Esophagus (tissue), 2 donors: ENCODE data around the gene ATG2B. TPM values are rescaled to one million over a fixed set of nuclear protein-coding genes. Genes with fewer than 3 reads are reported as not detected.

ENCODE experiments used
- H3K27ac ChIP-seq, 2 donors: one replicate each; pipeline ENCODE4 v1.5.1; 2013; ENCODE audit warnings: low read depth in 2 of 2, mild to moderate bottlenecking in 2 of 2, inconsistent platforms in 1 of 2, low read length in 1 of 2, moderate library complexity in 1 of 2
- H3K27me3 ChIP-seq, 2 donors: one replicate each; pipeline ENCODE4 v1.6.1; 2013; ENCODE audit warnings: low read length in 2 of 2, control low read depth in 1 of 2, mild to moderate bottlenecking in 1 of 2; ENCODE audit not compliant: insufficient read depth in 2 of 2, control insufficient read depth in 1 of 2
- H3K36me3 ChIP-seq, 2 donors: one replicate each; pipeline ENCODE4 v1.6.1; 2013; ENCODE audit warnings: low read length in 1 of 2; ENCODE audit not compliant: control insufficient read depth in 2 of 2, insufficient read depth in 2 of 2
- H3K4me1 ChIP-seq, 2 donors: one replicate each; pipeline ENCODE4 v1.6.1; 2013; ENCODE audit warnings: low read length in 1 of 2; ENCODE audit not compliant: control insufficient read depth in 2 of 2, insufficient read depth in 2 of 2
- H3K4me3 ChIP-seq, 2 donors: one replicate each; pipeline ENCODE4 v1.5.1; 2013; ENCODE audit warnings: low read length in 2 of 2, mild to moderate bottlenecking in 2 of 2, low read depth in 1 of 2, moderate library complexity in 1 of 2
- H3K9me3 ChIP-seq, 2 donors: one replicate each; pipeline ENCODE4 v1.6.1; 2013; ENCODE audit warnings: mild to moderate bottlenecking in 2 of 2, low read depth in 1 of 2, low read length in 1 of 2, moderate library complexity in 1 of 2; ENCODE audit not compliant: control insufficient read depth in 2 of 2, insufficient read depth in 1 of 2
- WGBS, 2 donors: extraction: QIAGEN DNeasy Blood & Tissue Kit; methylation state at CpG; one replicate each; pipeline ENCODE4 v1.1.7; 2013; 5-methylcytosine and 5-hydroxymethylcytosine counted together
- polyA plus RNA-seq, 2 donors: library from polyadenylated mRNA; stranded (reverse); fragments of 200-250 nt; gene quantifications; one replicate each; pipeline ENCODE4 v1.2.3, GENCODE V29; 2013
- donor health status: healthy with polysubstance abuse.
- donor health status: Bipolar disorder and iron deficiency.

ATG2B gene, protein sequence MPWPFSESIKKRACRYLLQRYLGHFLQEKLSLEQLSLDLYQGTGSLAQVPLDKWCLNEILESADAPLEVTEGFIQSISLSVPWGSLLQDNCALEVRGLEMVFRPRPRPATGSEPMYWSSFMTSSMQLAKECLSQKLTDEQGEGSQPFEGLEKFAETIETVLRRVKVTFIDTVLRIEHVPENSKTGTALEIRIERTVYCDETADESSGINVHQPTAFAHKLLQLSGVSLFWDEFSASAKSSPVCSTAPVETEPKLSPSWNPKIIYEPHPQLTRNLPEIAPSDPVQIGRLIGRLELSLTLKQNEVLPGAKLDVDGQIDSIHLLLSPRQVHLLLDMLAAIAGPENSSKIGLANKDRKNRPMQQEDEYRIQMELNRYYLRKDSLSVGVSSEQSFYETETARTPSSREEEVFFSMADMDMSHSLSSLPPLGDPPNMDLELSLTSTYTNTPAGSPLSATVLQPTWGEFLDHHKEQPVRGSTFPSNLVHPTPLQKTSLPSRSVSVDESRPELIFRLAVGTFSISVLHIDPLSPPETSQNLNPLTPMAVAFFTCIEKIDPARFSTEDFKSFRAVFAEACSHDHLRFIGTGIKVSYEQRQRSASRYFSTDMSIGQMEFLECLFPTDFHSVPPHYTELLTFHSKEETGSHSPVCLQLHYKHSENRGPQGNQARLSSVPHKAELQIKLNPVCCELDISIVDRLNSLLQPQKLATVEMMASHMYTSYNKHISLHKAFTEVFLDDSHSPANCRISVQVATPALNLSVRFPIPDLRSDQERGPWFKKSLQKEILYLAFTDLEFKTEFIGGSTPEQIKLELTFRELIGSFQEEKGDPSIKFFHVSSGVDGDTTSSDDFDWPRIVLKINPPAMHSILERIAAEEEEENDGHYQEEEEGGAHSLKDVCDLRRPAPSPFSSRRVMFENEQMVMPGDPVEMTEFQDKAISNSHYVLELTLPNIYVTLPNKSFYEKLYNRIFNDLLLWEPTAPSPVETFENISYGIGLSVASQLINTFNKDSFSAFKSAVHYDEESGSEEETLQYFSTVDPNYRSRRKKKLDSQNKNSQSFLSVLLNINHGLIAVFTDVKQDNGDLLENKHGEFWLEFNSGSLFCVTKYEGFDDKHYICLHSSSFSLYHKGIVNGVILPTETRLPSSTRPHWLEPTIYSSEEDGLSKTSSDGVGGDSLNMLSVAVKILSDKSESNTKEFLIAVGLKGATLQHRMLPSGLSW (N-terminal part only)
- polyA plus RNA-seq: 1 to 10 TPM; 2.9 to 3.3 TPM

DNA sequence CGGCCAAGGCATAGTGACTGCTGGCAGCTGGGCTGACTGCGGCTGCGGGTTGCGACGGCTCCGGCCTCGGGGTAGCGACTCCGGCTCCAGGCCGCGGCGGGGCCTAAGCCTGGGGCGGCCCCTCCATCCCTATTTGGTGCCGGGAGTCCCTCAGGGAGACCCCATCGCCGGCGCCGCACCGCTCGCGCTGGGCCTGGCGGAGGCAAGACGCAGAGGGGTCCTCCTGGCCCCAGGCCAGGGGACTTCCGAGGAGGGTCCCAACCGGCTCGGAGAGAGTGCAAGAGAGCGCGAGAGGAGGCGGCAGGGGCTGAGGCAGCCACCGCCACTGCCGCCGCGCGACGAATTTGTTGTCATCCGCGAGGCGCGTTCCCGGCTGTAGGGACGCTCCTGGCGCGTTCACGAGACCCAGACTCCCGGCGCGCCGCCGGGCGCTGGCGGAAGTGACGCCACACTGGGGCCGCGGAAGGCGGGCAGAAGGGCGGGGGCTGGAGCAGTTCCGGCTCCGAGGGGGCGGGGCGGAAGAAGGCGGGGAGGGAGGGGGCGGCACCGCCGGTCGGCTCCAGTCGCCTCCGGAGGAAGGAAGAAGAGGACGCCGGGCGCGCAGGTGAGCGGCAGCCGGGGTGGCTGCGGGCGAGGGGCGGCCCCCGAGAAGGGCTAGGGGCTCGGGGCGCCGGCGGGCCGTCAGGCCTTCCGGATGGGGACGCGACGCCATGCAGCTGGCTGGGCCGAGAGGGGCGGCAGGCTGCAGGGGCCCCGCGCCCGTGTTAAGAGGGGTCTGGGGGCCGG, at the start of gene ATG2B, which contains the start of gene GSKIP:
Gene ATG2B, minus strand, starts transcription at position 377 of the 786 bp plus-strand sequence. Its CDS starts 365 bp downstream, at position 12.
Gene GSKIP, plus strand, starts transcription at position 562 of the 786 bp plus-strand sequence. CDS start 18,722 bp downstream, outside the sequence.
- peak within 1 kb of the TSS; percentile 93 to 97 for H3K27ac ChIP-seq
- WGBS, 2 donors: 0 to 1% methylated on average over 75 to 92 of the region's 92 CpGs
- no peaks in the 10 kb centered on the region for H3K27me3 ChIP-seq
- peak within 1 kb of the TSS; percentile 84 to 93 for H3K4me3 ChIP-seq
- H3K36me3 ChIP-seq: no peaks in the 10 kb centered on the region
- H3K4me1 ChIP-seq: peaks cover 0 to 5% of the 10 kb centered on the region in 2 donors
- H3K9me3 ChIP-seq: no peaks in the 10 kb centered on the region

DNA sequence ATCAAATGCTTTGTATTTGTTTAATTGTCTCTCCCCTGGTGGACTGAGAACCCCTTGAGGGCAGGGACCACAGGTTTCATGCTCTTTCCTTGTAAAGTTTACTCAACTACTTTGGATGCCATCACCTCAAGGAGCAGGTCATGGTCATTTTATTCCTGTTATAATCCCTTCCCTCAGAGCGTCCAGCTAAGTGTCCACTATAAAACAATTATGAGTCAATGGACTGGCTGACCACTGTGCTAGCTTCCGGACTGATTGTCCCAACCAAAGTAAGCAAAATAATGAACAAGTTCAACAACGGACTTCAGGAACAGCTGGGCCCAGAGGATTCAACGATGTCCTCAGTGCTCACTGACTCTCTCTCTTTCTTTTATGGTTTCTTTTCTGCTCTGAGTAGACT, 47.0 kb upstream of the ATG2B start:
- H3K9me3 ChIP-seq: no peaks in the 10 kb centered on the region
- H3K4me3 ChIP-seq: no peak overlapping the region
- no peaks in the 10 kb centered on the region for H3K36me3 ChIP-seq
- H3K4me1 ChIP-seq: no peaks in the 10 kb centered on the region
- no peak overlapping the region for H3K27ac ChIP-seq
- H3K27me3 ChIP-seq: no peaks in the 10 kb centered on the region
- 90 to 93% methylated on average over 4 of the region's 4 CpGs for WGBS, 2 donors

DNA sequence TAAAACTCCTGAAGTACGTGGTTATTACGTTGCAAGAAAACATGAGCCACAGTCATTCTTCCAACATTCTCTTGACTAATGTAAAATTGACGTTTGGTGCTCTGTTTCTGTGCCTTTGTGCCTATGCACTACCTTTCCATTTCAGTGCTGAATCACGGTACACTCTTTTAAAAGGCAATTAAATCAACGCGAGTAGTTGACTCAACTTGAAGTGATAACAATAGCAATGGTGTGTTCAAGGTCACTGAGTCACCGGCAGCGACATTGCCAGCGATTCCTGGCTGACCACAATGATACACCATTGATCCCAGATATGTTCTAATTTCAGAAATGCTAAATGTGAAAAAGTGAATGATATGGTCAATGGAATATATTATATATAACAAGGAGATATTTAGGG, 46.6 kb upstream of the ATG2B start:
- H3K9me3 ChIP-seq: no peaks in the 10 kb centered on the region
- no peaks in the 10 kb centered on the region for H3K27me3 ChIP-seq
- no peaks in the 10 kb centered on the region for H3K36me3 ChIP-seq
- H3K4me1 ChIP-seq: no peaks in the 10 kb centered on the region
- H3K4me3 ChIP-seq: no peak overlapping the region
- 79% methylated on average over 9 of the region's 9 CpGs for WGBS, 2 donors
- no peak overlapping the region for H3K27ac ChIP-seq

DNA sequence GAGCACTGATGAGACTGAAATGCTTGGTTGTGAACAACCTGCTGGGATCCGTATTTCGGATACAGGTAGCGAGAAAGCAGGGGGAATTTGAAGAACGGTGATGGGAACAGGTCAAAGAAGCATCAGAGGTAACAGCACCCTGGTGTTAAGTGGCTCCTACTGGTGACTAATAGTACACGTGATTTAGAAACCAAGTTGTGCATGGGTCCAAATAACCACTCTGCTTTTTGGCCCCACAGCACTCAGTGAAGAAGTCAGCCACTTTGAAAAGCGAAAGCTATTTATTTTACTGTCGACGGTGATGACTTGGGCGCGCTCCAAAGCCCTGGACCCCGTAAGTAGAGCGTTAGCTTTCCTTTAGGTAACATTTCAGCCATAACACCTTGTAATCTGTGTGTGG, 45.5 kb upstream of the ATG2B start:
- H3K36me3 ChIP-seq: no peaks in the 10 kb centered on the region
- WGBS, 2 donors: 88% methylated on average over 12 of the region's 12 CpGs
- no peaks in the 10 kb centered on the region for H3K27me3 ChIP-seq
- H3K4me3 ChIP-seq: no peak overlapping the region
- H3K27ac ChIP-seq: no peak overlapping the region
- H3K9me3 ChIP-seq: no peaks in the 10 kb centered on the region
- no peaks in the 10 kb centered on the region for H3K4me1 ChIP-seq

DNA sequence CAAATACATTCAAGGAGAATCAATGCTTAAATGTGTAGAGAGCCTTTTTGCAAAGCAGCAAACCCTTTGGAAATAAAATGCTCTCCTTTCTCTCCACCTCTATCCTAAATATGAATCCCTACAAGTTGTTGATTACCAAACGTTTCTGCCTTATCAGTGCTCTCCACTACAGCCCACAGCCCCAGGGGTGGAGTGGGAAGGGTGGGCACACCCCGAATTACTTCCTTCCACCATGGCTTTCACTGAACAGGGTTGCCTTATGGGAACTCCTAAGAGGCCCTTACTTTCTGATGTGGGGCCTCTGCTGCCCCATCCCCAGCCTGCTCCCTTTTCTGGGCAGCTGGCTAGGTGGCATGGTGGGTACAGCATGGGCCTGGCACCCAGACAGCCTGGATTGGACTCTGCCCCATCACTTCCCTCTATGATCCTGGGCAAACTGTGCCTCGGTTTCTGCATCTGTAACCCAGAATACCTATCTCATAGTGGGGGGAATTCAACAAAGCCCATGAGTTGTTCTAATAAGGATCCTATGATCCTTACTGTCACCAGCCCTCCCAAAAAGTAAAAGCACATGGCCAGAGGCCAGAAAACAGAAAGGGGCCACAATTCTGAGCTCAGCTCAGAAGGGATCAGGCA, 44.9 kb upstream of the ATG2B start:
- no peaks in the 10 kb centered on the region for H3K9me3 ChIP-seq
- no peaks in the 10 kb centered on the region for H3K27me3 ChIP-seq
- no peak overlapping the region for H3K4me3 ChIP-seq
- no peak overlapping the region for H3K27ac ChIP-seq
- H3K4me1 ChIP-seq: no peaks in the 10 kb centered on the region
- no peaks in the 10 kb centered on the region for H3K36me3 ChIP-seq
- WGBS, 2 donors: 55 to 64% methylated on average over 3 of the region's 3 CpGs

DNA sequence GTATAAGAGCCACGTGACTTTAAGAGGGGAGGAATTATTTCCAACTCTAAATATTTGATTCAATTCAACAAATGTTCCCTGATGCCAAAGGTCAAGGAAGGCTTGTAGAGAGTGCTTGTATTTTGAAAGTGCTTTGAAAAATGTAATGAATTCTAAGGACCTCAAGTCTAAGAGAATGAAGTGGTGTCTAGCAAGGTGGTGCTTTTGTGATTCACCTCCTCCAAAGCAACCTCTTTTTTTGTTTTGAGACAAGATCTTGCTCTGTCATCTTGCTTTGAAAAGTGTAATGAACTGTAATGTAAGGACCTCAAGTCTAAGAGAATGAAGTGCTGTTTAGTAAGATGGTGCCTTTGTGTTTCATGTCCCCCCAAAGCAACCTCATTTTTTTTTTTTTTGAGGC, 42.5 kb upstream of the ATG2B start:
- no peaks in the 10 kb centered on the region for H3K27me3 ChIP-seq
- H3K36me3 ChIP-seq: no peaks in the 10 kb centered on the region
- H3K9me3 ChIP-seq: no peaks in the 10 kb centered on the region
- H3K4me3 ChIP-seq: no peak overlapping the region
- no peaks in the 10 kb centered on the region for H3K4me1 ChIP-seq
- no peak overlapping the region for H3K27ac ChIP-seq
- 63% methylated on average over 1 of the region's 1 CpG for WGBS, 2 donors

DNA sequence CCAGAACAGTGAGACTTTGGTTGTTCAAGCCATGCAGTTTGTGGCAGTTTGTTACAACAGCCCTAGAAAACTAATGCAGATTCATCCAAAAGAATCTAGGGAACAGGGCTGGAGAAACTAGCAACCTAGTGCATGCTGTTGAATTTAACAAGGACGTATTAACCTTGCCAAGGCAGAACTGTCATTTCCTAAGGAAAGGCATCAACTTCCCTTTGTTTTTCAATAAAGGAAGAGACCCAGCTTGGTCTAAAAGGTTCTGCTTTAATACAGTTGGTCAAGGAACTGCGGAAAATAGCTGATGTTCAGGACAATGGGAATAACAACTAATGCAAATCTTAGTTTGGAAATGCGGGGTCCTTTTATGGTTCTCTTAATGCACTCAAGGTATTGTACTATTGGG, 40.3 kb upstream of the ATG2B start:
- no peak overlapping the region for H3K4me3 ChIP-seq
- H3K27ac ChIP-seq: no peak overlapping the region
- H3K36me3 ChIP-seq: no peaks in the 10 kb centered on the region
- H3K27me3 ChIP-seq: no peaks in the 10 kb centered on the region
- H3K4me1 ChIP-seq: no peaks in the 10 kb centered on the region
- H3K9me3 ChIP-seq: no peaks in the 10 kb centered on the region
- 71 to 75% methylated on average over 3 of the region's 3 CpGs for WGBS, 2 donors

DNA sequence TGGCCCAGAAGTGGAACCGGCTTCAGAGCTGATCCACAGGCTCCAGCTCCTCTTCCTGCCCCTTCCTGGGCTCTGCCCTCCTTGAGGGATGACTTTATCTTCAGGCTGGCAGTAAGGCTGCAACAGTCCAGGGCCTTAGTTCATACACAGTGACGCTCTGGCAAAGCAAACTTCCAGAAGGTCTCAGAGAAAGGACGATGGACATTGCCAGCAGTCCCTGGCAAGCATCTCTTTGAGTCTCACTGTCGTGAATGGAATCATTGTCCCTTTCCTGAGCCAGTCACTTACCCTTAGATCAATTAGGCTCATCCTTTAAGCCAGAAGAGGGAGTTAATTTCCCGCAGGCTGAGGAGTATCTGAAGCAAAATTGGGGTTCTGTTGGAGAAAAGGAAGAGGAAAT, 37.4 kb upstream of the ATG2B start:
- no peaks in the 10 kb centered on the region for H3K4me1 ChIP-seq
- 80 to 94% methylated on average over 5 of the region's 5 CpGs for WGBS, 2 donors
- no peak overlapping the region for H3K4me3 ChIP-seq
- H3K27ac ChIP-seq: no peak overlapping the region
- H3K27me3 ChIP-seq: no peaks in the 10 kb centered on the region
- H3K36me3 ChIP-seq: no peaks in the 10 kb centered on the region
- H3K9me3 ChIP-seq: no peaks in the 10 kb centered on the region
